Tongue (tissue), 2 donors: ENCODE results near the gene PANK3. TPM values are rescaled to one million over a fixed set of nuclear protein-coding genes. Genes with fewer than 3 reads are reported as not detected.
"Not testable (repeated sequence)": the region's sequence is repeated elsewhere in the genome, so short reads cannot be mapped to it uniquely, and the experiment has no call there.

Experiments
- DNase-seq: peaks from one replicate; pipeline ENCODE4 v3.0.0-alpha.2; 2015
- total RNA-seq: library from RNA; depleted of rRNA; stranded (reverse); fragments of >200 nt; gene quantifications from one replicate; pipeline ENCODE4 v1.2.3, GENCODE V29; 2014

The PANK3 gene
- total RNA-seq, 1 donor from 2014 or later, result 73.6 TPM

DNA sequence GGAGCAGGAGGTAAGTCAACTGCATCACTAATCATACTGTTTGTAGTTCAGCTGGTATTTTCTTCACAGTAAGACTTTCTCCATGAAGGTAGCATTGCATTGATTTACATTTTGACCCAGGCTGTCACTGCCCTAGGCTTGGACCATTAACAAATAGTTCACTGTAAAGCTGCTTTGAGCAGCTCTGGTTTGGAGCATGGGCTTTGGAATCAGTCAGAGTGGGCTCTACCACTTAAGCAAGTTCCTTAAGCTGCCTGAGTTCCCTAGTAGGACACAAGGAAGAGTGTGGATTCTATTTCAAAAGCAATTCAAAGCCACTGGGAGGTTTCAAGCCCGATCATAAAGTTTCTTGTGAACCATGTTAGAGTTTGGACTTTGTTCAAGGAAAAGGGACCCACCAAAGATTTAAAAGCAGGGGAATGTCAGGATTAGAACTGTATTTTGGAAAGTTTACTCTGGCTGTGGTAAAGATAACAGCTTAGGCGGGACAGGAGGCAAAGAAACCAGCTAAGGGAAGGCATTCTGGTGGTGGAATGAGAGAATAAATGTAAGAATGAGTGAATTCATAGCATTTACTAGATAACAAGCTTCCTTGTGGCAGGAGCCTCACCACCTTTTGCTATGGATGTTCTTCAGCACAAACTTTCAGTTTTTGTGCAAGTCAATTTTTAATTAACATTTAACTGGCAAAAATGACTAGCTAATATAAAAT is 12.3 kb upstream of the PANK3 start:
- DNase-seq, result no peak

DNA sequence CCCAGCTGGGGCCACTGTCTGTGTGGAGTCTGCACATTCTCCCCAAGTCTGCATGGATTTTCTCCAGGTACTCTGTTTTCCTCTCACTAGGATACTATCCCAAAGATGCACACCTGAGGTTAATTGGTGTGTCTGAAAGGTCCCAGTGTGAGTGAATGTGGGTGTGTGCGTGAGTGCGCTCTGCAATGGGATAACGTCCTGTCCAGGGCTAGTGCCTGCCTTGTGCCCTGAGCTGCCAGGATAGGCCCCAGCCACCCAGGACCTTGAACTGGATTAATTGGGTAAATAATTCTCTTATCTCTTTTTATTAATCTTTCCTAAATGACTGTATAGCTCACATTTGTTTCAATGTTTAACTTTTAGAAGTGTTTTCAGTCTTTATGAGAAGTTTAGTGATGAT is 11.5 kb upstream of the PANK3 start:
- no peak for DNase-seq

DNA sequence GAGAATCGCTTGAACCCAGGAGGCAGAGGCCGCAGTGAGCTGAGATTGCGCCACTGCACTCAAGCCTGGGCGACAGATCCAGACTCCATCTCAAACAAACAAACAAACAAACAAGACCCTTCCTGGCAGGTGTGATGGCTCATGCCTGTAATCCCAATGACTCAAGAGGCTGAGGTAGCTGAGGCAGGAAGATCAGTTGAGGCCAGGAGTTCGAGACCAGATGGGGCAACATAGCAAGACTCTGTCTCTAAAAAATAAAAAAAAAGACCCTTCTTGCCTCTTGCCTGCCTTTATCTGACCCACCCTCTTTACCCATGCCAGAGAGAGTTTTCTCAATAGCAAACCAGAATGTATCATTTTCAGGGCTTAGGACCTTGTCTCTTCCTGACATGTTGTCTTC is 8.8 kb upstream of the PANK3 start:
- no peak for DNase-seq

DNA sequence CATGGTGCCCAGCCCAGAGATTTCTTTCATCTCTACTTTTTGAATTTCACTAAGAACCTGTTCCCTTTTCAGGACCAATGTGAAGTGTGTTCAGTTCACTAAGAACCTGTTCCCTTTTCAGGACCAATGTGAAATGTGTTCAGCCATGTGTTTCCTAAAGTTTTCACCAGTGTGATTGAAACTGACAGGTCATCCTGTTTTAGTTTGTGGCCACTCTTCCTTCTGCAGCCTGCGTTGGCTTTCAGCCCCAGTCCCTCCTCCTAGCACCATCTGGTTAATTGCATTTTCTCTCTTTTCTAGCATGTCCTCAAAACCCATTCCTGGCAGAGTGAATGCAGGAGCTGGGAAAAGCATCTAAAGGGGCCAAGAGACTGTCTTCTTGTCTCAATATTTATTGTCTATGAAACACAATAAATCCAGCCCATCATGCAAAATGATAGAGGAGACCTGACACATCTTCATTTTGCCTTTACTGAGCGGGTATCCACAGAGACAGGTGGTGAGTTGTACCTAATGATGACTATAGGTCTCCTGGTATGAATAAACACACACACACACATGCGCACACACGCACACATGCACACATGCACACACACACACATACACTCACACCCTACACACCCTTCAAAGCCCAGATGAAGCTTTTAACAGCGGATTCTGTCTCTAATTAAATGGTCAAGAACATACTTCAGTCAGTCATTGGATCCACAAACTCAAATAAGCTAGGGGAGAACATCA is 6.1 kb upstream of the PANK3 start:
- peak; percentile 45 for DNase-seq

DNA sequence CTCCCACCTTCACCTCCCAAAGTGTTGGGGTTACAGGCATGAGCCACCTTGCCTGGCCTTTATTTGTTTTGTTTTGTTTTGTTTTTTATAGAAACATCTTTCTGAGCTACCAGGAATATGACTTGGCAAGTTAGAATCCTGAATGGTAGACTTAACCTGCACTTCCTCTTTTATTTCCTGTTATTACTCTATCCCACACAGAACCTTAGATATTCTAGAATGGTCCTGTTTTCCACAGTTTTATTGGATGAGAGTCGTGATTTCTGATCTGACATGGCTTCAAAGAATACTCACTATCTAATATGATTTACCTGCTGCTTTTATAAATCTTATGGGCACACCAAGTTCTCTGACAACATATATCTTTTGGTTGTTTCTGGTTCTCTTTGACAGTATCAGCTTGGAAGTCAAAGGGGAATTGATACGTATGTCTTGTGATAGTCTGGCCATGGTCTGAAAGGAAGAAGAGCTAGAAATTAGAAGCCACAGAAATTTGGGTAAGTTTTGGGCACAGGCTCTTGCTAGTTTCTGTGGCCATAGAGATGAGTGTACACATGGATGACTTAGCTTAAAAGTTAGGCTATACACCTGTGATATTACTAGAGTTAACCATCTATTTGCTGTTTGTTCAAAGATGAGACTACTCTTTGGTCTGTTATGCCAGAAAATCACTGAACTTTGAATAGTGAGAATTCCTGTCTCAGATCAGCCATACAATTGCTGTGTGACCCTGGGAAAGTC is 4.7 kb upstream of the PANK3 start:
- DNase-seq, result no peak

DNA sequence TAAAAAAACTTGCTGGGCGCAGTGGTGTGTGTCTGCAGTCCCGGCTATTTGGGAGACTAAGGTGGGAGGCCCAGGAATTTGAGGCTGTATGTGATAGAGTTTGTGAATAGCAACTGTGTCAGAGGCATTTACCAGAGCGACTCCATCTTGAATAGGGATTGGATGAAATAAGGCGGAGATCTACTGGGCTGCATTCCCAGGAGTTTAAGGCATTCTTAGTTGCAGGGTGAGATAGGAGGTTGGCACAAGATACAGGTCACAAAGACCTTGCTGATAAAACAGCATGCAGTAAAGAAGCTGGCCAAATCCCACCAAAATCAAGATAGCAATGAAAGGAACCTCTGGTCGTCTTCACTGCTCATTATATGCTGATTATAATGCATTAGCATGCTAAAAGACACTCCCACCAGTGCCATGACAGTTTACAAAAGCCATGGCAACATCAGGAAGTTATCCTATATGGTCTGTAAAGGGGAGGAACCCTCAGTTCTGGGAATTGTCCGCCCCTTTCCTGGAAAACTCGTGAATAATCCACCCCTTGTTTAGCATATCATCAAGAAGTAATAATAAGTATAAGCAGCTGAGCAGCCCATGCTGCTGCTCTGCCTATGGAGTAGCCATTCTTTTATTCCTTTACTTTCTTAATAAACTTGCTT is 1.8 kb upstream of the PANK3 start:
- DNase-seq, result not testable (repeated sequence)

DNA sequence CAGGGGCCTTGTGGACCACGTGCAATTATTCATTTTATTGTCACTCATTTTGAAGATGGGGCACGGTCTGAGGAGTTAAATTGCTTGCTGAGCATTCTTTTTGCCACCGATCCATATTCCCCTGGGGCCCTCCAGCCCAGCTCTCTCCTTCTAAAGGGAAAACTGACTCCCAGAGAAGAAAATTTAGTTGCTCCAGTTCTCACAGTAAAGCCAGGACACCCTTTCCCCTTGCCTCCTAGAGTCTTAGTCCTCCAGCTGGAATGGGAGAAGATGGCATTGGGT is 1.0 kb upstream of the PANK3 start:
- DNase-seq, result no peak

DNA sequence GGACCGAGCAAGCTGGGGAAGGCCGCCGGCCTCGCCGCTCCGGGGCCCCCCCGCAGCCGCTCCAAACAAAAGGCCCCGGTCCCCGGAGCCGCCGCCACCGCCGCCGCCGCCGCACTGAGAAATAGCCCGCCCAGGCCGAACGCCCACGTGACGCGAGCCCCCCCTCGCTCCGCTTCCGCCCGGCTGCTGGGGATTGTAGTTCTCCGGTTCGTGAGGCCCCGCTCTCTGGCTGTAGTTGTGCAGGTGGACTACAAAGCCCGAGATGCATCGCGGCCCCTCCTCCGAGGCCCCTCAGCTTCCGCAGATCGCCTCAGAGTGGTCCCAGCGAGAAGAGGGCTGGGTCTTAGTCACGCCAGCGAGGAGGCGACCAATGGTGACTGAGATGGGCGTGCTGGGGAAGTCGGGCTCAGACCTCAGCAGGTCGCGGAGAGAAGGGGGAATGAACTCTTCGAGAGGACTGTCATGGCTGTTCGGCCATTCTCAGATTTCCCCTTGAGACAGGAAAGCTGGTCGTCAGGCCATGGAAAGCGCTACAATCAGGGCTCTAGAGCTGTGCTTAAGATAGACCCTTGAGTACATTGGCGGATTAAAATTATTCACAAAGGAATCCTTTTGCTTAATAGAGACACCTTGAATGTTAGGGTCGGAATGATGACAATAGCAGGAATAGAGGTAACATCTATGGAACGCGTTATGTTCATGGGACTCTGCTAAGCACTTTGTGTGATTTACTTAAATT is 489 bp upstream of the PANK3 start:
- DNase-seq, result peak; percentile 100

DNA sequence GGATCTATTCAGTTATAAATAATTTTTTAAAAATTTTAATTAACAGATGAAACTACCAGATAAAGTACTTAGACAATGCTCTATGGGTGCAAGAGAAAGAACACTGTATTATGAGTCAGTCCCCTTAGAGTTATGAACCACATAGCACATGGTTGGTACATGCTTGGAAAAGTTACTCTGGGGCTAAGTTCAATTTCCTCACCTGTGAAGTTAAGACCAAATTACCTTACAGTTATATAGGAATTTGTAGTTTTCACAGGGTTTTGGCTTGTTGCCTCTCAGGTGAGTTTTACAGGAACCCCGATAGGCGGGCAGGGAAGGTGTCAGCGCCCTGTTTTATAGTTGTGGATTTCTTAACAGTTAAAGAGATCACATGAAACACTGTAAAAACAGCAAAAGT is 1.2 kb downstream of the PANK3 start:
- no peak for DNase-seq

DNA sequence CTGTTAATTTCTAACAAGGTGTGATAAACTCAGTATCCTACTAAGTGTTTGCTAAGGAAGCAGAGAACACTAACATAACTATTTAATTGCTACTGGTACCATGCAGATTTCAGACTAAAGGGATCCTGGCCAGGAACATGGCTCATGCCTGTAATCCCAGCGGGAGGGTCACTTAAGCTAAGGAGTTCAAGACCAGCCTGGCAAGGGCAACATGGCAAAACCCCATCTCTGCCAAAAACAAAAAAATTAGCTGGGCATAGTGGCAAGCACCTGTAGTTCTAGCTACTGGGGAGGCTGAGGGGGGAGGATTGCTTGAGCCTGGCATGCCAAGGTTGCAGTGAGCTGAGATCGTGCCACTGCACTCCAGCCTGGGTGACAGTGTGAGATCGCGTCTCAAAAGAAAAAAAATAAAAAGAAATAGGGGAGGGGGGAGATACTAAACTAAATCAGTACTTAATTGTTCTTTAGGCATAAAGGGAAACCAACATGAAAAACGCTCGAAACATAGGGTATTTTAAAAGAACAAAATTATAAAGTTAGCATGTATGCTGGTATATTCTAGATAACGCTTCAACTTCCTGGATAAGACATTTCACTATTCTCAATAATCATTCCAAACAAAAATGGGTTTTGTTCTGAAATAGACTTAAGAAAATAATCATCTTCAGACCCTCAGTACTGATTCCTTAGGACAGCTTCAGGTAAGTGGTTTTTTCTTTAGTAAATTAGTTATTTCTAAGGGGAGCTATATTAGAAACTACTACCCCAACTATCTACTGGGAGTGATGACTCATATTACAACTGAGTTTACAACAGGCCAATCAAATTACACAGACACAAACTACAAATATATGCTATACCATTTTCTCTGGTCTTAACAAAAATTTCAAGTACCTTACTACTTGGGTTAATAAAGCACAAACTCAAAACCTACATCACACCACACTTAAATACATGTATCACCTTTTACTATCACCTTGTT is 3.5 kb downstream of the PANK3 start:
- no peak for DNase-seq

DNA sequence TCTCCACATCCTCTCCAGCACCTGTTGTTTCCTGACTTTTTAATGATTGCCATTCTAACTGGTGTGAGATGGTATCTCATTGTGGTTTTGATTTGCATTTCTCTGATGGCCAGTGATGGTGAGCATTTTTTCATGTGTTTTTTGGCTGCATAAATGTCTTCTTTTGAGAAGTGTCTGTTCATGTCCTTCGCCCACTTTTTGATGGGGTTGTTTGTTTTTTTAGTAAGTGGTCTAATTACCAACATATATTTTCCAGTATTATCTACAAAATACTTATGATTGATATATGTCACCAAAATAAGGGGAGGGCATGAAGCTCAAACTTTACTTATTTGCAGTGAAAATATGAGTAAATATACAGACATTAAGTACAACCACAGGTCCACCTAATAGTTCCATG is 5.0 kb downstream of the PANK3 start:
- not testable (repeated sequence) for DNase-seq

DNA sequence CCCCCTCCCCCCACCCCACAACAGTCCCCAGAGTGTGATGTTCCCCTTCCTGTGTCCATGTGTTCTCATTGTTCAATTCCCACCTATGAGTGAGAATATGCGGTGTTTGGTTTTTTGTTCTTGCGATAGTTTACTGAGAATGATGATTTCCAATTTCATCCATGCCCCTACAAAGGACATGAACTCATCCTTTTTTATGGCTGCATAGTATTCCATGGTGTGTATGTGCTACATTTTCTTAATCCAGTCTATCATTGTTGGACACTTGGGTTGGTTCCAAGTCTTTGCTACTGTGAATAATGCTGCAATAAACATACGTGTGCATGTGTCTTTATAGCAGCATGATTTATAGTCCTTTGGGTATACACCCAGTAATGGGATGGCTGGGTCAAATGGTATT is 5.5 kb downstream of the PANK3 start:
- not testable (repeated sequence) for DNase-seq

DNA sequence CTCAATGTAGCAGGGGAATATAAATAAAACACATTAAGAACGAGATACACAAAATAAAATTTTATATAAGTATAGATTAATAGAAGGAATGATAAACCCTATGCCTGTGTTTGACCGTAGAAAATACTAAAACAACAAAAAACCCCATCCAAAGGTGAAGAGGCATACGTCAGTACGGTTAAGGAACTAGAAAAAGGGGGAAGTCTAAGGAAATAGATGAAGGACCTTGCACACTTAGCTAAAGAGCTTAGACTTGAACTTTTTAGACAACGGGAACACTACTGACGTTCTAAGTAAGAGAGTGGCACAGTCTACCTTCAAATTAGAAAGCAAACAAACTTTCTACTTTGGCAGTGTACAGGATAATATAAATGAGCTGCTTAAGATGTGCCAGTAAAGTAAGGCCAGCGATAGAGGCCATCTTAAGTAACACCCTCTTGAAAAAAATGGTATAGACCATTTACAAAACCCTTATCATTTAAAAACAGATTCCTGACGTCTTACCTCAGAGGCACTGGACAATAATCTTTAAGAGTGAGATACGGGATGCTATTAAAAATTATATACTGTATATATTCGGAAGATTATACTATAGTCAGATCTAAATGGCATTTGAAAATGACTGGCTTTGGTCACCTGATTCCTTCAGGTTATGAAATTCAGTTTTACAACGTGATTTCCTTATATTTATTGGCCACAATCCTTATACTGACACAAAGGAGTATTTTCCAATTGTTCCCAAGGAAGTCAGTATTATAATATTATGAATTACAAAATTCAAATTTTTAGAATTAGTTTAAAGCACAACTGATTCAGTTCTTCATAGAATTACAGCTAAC is 8.5 kb downstream of the PANK3 start:
- no peak for DNase-seq

DNA sequence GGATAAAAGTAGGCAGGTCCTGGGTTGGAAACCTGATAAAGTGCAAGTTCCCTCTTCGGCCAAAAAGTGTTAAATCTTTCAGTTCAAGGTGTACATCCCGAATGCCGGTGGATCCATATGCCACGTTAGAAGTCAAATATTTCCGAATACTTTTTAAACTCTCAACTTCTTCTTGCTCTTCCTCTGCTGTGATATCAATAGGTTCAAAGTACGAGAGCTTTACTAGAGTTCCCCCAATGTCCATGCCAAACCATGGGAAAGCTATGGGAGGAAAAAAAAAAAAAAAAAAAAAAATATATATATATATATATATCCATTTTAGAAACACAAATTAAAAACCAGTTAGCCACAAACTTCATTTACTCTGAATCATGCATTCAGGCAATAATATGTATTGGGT is 10.4 kb downstream of the PANK3 start:
- DNase-seq, result no peak

DNA sequence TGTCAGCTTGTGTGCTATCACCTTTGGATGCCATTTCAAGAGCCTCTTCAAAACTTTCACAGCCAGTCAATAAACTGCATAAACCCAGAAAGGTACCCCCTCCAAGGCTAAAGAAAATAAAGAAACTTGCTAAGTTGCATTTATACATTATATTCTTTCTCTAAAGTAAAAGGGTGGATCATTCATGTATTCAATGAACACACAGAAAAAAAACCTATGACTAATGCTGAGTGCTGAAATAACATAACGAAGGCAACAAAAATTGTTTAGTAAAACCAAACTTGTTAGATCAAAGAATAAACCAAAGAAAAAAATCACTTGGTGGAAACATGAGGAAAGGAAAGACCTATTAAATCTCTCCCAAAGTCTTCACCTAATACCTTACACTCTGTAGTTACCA is 15.2 kb downstream of the PANK3 start:
- DNase-seq, result no peak

DNA sequence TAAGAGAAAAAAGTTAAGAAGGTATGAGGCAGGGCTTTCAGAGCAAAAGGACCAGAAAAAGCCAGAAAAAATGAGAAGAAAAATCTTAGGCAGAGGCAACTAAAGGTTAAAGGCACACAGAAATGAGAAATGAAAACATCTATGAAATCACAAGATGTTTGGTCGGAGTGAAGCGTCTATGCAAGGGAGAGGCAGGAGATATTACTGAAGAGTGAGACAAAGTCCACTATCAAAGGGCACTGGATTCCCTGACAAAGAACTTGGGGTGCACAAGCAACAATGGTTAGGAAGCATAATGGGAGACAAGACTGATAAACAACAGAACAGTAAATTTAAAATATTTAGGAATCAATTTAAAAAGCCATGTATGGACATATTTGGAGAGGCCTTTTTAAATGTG is 16.9 kb downstream of the PANK3 start:
- no peak for DNase-seq

DNA sequence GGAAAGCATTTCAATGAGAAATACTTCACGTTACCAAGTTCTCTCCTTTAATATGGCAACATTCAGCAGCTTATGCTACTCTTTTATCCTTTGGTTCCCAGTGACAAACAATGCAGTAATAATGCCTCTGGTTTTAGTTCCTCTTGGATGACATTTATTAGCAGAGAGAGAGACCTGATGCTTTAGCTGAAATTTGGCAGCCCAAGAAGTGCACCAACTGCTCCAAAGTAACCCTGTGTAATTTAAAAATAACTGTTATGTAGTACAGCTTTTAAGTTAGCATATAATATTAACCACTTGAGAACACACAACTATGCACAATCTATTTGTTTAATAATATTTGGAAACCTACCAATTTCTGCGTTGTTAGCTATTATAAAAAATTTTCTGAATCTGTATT is 21.8 kb downstream of the PANK3 start:
- DNase-seq, result no peak

DNA sequence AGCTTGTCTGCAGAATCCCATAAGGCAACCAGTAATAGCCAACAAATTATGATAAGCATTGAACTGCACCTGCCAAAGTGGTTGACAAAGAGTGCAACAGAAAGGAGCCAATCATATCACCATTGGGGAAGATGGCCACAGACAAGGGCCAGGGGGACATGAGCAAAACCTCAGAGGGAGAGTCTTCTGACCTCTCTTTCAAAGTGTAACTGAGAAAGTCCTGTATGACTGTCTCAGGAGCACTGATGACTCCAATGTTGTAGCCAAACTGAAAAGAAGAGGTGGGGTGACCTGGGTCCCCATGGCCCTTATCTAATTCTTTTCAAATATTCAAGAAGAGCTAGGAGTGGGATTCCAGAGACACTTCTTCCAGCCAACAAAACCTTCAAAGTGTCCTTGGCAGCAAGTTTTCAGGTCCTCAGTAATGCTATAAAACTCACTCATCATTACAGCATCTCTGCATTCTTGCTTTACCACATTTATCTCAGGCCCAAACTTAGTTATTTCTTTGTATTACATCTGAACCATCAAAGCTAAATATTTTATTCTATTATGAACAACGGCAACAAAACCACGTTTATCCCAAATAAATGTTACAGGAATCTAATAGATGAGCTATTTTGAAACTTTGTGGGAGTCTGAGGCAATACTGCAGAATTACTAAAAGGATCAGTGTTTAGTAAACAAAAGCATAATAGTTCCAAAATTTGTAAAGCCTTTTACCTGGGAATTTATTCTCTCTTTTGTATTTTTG is 25.6 kb downstream of the PANK3 start:
- DNase-seq, result no peak

DNA sequence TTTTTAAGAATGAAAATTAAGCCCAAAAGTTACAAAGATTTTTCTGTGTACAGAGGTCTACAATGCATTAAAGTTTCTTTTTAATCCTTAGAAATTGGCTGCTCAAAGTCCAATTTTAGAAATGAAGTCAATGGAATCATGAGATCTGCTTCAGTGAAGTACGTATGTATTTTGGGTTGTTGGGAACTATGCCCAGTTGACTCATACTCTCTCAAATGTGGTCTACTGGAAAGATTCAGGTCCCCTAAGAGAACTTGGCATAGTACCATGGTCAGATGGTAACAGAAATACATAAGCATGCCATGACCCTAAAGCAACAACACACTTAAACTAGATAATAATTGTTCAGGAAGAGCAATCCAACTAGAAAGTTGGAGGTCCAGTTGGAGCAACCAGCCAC is 27.0 kb downstream of the PANK3 start:
- DNase-seq, result peak; percentile 51
